DOHH2 (cell line): ENCODE measurements around the gene ZNF286A.
"Not testable (repeated sequence)": the region's sequence is repeated elsewhere in the genome, so short reads cannot be mapped to it uniquely, and the experiment has no call there.

Experiments used
- EZH2phosphoT487 ChIP-seq: fragments of 200-600 bp; sonication (generic); IDR thresholded peaks from 2 replicates; pipeline ENCODE4 v1.6.1; 2017; ENCODE audit warnings: borderline replicate concordance, mild to moderate bottlenecking, antibody characterized with exemption, low read length, moderate library complexity, mixed read lengths
- TF ChIP-seq, protein P1 (sequence below): fragments of 200-600 bp; sonication (generic); IDR thresholded peaks from one replicate; pipeline ENCODE4 v1.5.1; 2014; ENCODE audit warnings: antibody characterized with exemption, mild to moderate bottlenecking, low read depth, low read length; ENCODE audit not compliant: poor library complexity, severe bottlenecking

DNA sequence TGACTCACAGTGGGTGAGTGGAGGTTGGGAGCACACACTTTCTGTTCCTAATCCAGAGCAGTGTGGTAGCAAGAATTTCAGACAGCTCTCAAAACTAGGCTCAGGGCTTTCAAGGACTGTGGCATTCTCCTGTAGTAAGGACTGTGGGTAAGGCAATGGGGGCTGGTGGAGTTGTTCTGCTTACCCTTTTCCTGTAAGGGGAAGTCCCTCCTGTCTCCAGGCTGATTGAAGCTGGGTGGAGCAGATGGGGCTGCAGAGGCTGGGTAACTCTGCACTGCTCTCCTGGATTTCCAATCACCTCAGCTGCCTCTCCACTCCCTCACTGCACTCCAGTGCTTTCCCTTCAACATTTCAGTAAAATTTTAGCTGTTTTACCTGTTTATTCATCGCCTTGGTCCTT, 12.1 kb upstream of the ZNF286A start:
- TF ChIP-seq, protein P1, sequence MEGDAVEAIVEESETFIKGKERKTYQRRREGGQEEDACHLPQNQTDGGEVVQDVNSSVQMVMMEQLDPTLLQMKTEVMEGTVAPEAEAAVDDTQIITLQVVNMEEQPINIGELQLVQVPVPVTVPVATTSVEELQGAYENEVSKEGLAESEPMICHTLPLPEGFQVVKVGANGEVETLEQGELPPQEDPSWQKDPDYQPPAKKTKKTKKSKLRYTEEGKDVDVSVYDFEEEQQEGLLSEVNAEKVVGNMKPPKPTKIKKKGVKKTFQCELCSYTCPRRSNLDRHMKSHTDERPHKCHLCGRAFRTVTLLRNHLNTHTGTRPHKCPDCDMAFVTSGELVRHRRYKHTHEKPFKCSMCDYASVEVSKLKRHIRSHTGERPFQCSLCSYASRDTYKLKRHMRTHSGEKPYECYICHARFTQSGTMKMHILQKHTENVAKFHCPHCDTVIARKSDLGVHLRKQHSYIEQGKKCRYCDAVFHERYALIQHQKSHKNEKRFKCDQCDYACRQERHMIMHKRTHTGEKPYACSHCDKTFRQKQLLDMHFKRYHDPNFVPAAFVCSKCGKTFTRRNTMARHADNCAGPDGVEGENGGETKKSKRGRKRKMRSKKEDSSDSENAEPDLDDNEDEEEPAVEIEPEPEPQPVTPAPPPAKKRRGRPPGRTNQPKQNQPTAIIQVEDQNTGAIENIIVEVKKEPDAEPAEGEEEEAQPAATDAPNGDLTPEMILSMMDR: not testable (repeated sequence)
- not testable (repeated sequence) for TF ChIP-seq EZH2phosphoT487
